Erythroblast (primary cell): ENCODE data around the gene THEM4.

Experiments
- DNase-seq, 2 experiments: peaks; one replicate each; lab custom pipeline; 2025; lab: John Stamatoyannopoulos, UW
- GATA1 ChIP-seq: IDR thresholded peaks from 2 replicates; pipeline ENCODE4 v1.6.1; 2011; ENCODE audit warnings: low read depth, mild to moderate bottlenecking, control low read depth, low read length, moderate library complexity
- POLR2A ChIP-seq: IDR thresholded peaks from 2 replicates; pipeline ENCODE4 v1.6.1; 2011; ENCODE audit warnings: mild to moderate bottlenecking, low read length

THEM4 gene

DNA sequence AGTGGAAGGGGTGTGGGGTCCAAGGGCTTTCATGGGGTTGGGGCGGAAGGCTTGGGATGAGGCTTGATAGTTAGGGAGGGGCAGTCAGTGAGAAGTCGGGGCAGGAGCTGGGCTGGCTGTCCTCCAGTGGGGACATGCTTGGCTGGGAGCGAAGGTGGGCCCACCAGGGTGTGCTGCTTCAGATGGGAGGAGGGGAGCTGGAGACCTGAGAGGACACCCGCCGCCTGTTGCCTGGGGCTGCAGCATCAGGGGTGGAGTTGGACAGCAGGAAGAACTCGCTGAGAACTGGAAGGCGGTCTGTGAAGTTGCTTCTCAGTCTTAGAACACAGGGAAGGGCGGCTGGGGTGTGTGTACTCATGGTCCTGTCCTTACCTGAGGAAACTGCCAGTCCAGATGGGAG, 57.4 kb downstream of the THEM4 start:
- TF ChIP-seq GATA1 (no peak), POLR2A (no peak)
- no peak for DNase-seq

DNA sequence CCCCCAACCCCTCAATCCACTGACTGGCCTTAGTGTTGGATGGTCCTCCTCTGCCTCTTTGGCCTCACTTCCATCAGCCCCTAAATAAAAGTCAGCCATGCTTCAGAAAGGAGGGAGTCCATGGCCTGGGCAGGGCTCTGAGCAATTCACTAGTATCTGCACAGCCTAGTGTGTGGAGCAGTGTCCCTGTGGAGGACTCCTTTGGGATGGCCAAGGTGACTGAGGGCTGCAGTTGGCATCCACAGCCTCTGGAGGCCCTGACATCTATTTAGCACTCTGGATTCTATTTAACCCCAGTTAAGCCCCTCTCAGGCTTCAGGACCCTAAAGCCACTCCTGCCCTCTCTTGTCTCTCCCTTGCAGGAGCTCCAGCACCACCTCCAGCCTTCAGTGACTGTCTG, 59.4 kb downstream of the THEM4 start:
- no peak for TF ChIP-seq POLR2A
- TF ChIP-seq GATA1: no peak
- no peak for DNase-seq

DNA sequence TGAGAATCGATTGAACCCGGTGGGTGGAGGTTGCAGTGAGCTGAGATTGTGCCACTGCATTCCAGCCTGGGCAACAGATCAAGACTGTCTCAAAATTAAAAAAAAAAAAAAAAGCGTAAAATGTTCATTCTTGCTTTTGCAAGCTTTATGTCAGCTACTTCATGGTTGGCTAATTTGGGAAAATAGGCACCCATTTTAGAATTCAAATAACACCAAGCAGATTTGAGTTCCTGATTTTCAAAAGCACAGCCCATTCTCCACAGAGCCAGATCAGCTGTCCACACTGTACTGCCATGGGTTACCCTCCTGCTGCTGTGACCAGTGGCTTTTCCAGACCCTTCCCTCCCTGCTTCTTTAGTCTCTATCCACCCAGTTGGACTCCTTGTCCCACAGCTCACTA, 60.2 kb downstream of the THEM4 start:
- DNase-seq: no peak
- no peak for TF ChIP-seq POLR2A
- TF ChIP-seq GATA1: no peak

DNA sequence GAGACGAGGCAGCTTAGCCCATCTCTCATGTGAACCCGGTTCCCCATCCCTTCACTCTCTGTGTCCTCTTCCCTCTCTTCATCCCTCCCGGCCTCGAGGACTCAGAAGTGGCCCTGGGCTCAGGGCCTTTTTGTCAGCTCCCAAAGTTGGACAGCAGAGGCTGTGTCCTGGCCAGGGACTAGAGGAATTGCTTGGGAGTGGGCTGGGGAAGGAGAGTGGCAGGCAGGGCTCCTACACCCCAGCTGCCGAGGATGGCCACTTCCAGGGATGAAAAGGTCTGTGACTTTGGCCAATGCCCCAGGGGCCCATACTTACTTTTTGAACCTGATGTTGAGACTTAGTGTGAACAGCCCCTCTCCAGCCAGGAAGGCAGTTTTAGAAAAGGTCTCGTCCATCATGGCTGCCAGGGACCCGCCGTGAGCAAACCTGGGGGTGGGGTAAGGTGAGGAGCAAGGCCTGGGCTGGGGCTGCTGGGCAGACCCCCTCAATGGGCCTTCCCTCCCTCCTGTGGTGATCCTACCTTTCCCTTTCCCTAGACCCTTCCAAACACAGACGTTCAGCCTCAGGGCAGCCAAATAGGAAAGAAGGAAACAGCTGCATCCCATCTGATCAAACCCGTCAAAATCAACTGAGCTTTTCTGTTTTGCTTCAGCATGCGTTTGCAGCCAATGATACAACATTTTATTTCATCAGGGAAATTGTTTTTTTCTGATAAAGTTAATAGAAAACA, 61.3 kb downstream of the THEM4 start:
- DNase-seq: no peak
- no peak for TF ChIP-seq POLR2A
- no peak for TF ChIP-seq GATA1

DNA sequence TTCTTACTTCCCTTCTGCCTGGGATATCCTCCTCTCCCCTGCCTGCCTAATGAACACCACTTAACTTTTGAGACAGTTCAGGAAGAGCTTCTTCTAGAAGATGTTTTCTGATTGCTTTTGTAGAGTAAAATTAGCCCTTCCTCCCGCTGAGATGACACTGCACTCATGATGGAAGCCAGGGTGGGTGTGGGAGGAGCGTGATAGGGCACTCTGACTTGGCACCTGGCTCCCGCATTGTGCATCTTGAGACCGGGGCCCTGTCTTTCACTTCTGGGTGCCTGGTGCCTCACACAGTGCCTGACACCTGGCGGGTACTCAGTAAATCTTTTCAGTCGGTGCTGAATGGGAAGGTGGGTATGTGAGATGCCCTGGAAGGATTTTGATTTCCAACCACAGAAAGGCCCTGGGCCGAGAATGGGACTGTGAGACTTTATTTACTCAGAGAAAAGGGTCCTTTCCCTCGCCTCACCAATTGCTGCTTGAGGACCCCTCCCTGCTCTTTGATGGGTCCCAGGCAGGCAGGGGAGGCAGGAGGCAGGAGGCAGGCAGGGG, 62.5 kb downstream of the THEM4 start:
- no peak for DNase-seq
- no peak for TF ChIP-seq POLR2A
- no peak for TF ChIP-seq GATA1

DNA sequence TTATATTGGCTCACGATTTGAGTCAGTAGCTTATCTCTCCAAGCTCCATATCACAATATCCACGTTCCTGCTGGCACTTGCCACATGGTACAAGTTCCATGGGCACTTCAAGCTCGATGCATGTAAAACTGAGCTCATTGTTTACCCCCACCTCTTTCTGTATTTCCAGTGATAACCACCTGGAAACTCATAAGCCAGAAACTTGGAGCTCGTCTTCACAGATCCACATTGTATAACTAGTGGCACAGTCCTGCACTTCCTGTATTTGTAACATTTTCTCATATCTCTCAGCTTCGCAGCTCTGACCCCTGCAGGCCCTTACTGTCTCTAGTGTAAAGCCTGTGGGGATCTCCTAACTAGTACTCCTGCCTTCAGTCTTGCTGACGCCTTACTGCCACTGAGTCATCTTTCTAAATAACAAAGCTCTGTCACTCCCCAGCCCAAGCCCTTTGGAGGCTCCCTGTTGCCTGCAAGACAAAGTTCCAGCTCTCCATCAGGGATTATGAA, 63.2 kb downstream of the THEM4 start:
- DNase-seq: no peak
- TF ChIP-seq GATA1 (no peak), POLR2A (no peak)

DNA sequence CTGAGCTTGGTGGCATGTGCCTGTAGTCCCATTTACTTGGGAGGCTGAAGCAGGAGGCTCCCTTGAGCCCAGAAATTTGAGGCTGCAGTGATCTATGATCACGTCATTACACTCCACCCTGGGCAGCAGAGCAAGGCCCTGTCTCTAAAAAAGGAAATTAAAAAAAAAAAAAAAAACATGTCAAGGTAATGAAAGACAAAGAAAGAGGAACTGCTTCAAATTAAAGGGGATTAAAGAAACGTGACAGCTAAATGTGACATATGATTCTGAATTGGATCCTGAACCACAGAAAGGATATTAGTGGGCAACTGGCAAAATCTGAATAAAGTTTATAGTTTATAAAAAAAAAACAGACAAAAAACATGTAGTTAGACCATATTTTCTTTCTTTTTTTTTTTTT, 65.9 kb downstream of the THEM4 start:
- TF ChIP-seq POLR2A (no peak), GATA1 (no peak)
- no peak for DNase-seq

DNA sequence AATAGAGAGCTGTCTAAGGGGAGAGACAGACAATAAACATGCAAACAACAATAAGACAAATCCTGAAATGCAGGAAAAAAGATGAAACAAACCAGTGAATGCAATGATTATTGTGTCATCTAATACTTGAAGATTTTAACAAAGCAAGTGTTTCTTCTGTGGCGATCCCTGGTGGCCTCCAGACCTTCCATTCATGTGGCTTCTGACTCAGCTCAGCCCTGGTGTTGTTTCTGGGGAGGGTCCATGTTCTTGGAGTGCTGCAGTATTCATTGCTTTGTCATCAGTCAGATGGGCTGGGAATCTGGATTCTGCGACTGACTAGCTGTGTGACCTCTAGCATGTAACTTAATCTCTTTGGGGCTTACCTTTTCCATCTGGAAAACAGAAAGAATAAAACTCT, 68.2 kb downstream of the THEM4 start:
- no peak for DNase-seq
- TF ChIP-seq POLR2A: no peak
- TF ChIP-seq GATA1: no peak

DNA sequence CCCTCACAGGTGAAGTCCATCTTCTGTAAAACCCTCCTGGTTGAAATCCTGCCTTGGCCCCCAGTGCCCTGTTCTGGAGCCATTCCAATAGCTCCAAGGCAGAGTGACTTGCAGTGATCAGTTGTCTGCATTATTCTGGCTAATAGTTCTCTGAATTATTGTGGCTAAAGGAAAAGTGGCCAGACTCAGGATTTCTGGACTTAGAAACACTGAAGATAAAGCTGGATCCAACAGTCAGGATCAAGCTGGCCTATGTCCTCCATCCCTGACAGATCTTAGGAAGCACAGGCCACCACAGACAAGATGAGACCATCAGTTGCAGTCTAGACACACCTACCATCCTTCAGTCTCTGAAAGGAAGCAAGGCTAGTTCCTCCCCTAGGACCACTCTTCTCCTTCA, 68.9 kb downstream of the THEM4 start:
- TF ChIP-seq GATA1: no peak
- TF ChIP-seq POLR2A: no peak
- no peak for DNase-seq

DNA sequence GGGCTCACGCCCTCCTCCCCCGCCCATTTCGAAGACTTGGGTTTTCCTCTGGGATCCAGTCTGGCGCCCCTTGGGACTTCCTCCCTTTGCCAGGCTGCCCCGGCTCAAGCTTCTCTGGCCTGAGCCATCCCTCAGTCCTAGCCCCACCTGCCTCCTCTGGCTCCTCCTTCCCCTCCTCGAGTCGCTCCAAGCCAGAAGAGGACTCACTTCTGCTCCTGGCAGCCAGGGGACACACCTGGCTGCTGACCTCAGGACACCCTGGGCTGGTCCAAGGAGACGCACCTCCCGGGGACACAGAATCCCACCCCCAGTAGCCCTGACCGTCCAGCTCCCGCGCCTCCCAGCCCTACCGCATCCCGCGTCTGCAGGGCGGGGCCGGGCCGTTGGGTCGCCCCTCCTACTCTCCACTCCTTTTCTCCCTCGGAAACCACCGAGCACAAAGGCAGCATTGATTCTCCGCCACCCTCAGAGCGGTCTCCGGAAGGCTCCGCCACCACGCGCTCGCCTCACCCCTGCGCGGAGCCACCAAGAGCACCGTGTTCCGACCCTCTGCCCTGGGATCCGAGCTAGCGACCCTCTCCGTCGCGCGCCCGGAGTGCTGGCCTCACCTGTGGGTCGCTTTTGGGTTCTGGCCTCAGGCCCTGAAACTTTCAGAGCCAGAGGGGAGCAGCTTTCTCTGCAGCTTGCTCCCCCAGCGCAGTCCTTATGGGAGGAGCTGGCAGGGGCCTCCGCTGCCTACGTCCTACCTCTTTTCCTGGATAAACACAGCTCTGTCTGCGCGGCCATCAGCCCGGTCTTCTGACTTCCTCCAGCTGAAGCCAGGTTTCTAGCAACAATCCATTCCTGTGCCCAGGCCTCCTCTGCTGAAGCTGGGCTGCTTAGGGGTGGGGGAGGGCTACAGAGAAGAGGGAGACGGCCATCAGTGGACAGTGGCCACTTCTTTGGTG, 69.6 kb downstream of the THEM4 start, which contains the start of gene C2CD4D:
C2CD4D (minus strand) TSS at position 364 of the 947 bp plus-strand sequence. CDS start 831 bp downstream, outside the sequence.
- DNase-seq: no peak
- no peak for TF ChIP-seq POLR2A
- no peak for TF ChIP-seq GATA1

DNA sequence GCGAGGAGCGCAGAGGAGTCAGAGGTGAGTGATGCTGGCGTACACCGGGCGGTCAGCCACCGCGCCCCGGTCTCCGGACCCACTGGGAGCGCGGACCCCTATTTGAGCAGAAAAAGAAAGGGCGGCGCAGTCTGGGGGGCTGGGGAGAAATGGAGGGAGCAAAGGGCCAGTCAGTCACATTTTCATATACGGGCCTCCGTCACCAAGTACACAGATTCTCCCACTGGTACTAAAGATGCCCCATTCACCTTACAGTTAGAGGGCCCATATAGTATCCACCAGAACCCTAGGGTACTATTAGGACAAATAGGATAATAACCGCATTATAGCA, 70.3 kb downstream of the THEM4 start:
- no peak for DNase-seq
- TF ChIP-seq POLR2A (no peak), GATA1 (no peak)

DNA sequence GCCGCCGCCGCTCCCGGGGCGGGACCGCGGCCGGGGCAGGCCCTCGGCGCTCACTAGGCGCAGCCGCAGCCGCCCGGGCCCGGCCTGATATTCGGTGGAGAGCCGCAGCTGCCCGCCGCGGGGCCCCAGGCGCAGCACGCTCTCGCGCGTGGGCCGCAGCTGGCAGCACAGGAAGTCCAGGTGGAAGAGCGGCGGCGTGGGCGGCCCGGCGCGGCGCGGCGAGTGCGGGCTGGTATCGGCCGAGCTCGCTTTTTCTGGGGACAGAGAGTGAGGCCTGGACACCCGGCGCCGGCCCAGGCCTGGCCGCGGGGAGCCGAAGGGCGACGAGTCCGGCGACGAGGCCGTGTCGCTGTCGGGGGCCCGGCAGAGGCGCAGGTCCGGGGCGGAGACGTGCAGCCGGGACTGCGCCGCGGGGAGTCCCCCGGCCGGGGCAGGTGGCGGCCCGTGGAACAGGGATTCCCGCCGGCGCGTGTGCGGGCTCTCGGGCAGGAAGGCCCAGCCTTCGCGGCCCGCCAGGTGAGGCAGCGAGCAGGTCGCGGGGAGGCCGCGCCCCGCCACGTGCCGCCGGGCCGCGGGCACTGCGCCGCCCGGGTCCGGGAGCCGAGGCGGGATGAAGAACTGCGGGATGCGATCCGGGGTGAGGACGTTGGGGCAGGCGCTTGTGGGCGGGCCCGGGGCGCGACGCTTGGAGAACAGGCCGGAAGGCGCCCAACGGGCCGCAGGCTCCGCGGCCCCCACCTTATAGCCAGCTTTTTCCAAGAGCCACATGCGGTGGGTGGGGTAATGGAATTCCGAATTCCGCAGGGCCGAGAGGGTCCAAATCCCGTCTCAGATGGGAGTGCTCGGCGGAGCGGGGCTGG, 70.9 kb downstream of the THEM4 start:
- DNase-seq: peak; percentile 17 to 18
- TF ChIP-seq POLR2A: no peak
- TF ChIP-seq GATA1: no peak

DNA sequence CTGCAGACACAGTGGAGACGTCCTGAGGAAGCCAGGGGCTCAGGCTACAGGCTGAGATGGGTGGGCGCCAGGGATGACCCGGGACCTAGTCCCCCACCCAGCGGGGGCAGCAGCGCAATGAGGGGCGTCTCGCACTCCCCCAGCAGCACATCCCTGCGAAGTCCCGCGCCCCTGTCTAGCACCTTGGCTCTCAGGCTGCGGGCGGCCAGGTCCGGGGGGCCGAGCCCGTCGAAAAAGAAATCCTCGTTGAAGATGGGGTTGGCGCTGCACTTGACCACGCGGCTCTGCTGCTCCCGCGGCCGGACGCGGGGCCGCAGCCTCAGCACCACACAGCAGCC, 71.5 kb downstream of the THEM4 start:
- TF ChIP-seq GATA1 (no peak), POLR2A (no peak)
- DNase-seq: no peak

DNA sequence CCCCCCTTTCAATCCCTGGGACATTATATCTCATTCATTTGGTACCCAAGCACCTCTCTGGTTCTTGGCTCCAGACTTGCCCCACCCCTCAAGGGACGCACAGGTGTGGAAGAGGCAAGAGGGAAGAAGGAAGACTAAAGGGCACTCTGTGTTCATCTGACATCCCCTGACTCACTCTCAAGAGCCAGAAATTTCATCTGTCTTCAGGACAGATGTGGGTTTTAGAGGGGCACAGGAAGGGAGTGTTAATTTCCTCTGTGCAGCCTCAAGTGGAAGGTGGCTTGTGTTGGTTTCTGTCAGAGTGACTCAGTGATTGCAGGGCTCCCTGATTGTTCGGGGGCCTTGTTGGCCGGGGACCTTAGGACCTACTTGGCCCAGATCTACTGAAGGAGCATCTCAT, 72.1 kb downstream of the THEM4 start:
- TF ChIP-seq POLR2A: no peak
- TF ChIP-seq GATA1: no peak
- DNase-seq: no peak
